HG03025 (cell line): Measurements from ENCODE around the gene RAB6B.

Experiments used
- ATAC-seq: cut with Tn5 transposase; IDR thresholded peaks from one replicate; pipeline ENCODE4 v1.9.1; 2021; ENCODE audit warnings: mild to moderate bottlenecking, moderate library complexity; ENCODE audit not compliant: unreplicated experiment, low FRiP score

RAB6B gene

DNA sequence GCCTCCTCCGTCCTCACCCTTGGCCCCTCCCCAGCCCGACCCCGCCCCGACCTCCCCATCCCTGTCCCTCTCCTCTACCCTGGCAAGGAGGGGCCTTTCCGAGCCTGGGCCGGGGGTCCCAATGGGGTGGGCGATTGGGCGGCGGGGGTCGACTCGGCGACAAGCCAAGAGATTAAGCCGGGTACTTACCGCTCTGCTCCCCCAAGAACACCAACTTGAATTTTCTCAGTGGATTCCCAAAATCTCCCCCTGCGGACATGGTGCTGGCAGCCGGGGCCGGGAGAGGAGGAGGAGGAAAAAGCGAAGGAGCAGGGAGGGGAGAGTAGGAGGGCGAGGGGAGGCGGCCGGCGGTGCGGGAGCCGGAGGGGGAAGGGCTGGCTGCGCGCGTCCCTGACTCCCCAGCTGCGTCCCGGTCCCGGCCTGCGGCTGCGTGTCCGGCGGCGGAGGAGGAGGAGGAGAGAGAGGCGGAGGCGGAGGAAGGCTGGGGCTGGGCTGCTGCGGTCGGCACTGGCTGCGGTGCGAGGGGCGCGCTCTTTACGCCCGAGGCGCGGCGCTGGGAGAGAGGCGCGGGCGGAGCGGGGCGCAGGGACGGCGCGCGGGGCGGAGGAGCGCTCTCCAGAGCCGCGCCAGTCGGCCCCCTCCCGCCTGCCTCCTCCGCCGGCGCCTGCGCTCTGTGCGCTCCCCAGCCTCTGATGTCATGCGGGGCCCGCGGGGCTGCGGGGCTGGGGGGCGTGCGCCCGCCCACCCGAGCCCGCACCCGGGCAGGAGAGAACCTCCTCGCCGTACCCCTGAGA is at the start of gene RAB6B:
RAB6B (minus strand) TSS at position 675 of the 794 bp plus-strand sequence; CDS start at position 259, 416 bp downstream.
- no peak for ATAC-seq

DNA sequence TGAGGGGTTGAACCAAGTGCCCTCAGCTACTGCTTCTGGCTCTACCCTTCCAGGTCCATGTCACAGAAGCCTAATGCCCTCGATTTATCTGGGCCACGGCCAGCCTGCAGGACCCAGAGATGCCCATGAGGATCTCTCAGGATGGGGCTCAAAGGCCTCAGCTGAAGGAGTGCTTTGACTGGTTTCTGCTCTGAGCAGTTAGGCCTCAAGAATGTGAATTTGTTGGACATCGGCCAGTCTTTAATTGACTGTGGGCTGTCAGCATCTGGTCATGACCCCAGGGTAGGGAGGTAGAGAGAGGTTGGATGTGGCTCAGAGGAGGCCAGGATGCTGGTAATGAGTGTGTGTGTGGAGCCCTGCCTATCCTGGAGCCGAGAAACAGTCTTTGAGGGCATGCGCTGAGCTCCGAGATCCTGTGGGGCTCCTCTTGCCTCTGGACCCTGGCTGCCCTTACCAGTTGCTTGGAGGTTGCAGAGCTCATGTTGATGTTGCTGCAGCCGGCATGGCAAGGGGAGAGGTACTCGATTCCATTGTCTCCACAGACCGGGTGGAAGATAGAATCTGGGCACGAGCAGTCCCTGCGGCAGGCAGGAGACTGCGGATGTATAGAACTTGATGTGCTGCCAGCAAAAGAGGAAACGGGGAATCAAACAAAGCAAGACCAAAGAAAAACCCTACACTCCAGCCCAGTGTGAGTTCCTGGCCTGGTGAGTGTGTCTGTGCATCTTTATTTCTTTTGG is 49.1 kb upstream of the RAB6B start:
- no peak for ATAC-seq

DNA sequence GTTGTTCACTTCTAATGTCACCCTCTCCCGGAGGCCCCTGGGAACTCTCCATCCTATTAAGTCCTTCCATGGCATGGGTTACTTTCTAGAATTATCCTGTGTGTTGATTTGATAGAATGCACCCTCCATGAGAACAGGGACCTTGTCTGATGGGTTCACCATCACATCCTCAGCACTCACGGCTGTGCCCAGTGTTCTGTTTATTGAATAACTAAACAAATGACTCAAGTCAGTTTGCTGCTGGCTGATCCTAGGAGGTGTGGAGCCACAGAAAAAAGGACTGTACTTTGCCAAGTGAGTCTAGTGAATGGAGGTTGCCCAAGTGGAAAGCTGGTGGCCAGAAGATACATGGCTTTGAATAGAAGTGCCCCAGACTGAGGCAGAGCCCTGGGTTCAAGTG is 48.5 kb upstream of the RAB6B start:
- ATAC-seq, result no peak

DNA sequence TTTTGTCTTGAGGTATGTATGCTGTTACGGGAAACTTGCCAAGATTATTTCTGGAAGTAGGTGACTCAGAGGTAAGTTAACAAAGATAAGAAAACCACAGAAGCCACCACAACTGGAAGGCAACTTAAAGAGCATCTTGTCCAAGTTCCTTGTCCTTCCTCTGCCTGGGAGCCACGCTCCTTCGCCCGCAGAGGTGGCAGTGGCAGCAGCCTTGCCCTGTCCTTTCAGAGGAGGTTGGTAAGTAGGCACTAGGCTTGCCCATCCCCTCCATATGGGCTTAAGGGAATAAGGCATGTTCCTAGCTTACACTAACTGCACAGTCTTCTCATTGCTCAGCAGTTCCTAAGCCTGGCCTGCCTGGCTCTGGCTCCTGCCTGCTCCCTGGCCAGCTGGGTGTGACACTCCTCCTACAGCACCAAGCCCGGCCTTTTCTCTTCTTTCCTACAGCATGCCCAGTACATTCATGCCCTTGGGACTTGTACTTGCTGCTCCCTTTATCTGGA is 48.0 kb upstream of the RAB6B start:
- no peak for ATAC-seq

DNA sequence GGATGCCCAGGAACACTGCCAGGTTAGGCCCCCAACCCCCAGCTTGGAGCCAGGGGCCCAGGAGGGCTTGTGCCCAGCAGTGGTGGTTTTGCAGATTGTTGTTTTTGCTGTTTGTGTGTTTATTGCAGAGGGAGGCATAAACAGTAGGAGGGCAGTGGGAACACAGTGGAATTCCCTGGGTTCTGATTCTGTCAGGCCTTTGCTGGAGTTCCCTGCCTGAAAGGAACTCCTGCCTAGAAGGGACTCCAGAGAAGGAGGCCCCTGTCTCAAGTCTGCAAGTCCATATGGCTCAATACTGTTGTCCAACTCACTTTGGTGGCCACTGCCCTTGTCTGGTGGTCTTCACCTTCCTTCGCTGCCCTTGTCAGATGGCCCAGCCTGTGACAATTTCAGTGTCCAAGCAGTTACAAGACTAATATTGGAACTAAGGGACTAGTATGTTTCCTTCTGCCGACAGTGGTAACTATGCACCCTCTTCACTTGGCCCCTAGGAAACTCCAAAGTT is 47.4 kb upstream of the RAB6B start:
- no peak for ATAC-seq

DNA sequence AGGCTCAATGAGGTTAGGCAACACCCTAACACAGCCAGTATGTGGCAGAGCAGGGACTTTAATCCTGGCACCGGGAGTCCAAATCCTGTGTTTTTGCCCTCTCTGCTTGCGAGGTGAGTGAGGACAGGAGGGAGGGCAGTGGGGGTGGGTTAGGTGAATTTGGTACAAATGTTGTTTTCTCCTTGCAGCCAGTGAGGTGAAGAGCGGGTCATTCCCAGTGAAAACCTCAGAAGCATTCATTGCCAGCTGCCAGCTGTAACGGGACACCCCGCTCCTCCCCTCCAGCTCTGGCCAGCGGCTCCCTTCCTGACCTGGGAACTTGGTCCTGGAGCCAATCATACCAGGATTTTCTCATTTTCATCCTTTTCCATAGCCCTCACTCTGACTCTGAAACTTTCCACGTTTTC is 45.7 kb upstream of the RAB6B start:
- ATAC-seq, result no peak

DNA sequence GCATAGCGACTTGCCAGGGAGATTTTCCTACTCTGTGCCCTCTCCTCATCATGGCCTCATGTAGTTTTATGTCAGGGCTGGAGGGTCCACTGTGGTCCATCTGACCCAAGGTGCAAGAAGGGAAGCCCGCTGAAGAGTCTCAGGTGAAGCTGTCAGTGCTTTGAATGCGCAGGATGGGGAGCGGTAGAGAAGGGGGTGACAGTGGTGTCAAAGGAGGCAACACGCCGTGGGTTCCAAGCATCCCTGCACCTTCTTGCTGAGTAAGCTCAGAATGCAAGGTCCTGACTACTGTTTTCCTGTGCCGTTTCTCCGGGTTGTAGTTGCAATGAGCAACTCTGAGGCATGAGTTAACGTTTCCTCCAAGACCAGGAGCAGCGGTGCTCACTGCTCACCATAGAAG is 44.9 kb upstream of the RAB6B start:
- ATAC-seq, result no peak

DNA sequence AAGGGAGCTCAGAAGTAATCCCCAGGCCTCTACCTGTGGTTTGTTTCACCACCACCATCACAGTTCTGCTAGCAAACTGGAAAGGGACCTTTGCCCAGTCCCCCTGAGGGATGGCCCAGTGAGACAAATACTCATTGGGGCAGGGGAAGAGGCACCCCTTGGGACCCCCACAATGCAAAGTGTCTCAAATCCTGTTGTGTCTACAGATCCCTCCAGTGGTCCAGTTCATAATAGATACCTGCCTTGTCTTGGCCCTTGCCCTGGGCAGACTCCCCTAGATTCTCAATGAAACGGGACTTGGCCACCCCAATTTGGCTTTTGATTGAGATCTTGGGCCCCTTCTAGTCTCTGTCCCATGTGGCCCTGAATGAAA is 43.8 kb upstream of the RAB6B start:
- no peak for ATAC-seq

DNA sequence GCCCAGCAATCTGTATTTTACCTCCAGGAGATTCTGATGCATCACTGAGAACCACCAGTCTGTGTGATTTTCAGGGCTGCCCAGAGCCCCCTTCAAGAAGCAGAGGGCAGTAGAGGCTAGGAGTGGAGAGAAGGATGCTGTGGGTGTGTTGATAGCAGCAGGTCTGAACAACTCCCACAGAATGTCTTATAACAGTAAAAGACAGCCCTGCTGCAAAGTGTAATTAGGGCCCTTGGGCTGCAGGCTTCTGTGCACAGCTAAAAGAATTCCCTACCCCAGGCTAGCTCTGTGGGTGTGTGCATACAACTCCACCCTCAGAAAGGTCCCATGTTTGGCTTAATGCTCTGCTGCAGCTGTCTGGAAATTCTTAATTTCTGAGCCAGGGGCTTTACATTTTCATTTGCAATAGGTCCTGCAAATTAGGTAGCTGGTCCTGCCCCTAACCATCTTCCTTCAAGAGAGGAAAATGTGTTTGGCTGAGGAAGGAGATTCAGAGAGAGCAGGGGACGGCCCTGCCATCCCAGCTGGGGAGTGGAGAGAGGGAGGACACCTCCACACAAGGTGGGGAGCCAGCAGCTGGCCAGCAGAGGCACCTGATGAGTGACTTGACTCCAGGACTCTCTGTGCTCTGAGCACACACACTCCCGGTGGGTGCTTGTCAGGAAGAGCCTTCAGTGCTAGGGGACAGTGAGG is 43.2 kb upstream of the RAB6B start:
- no peak for ATAC-seq

DNA sequence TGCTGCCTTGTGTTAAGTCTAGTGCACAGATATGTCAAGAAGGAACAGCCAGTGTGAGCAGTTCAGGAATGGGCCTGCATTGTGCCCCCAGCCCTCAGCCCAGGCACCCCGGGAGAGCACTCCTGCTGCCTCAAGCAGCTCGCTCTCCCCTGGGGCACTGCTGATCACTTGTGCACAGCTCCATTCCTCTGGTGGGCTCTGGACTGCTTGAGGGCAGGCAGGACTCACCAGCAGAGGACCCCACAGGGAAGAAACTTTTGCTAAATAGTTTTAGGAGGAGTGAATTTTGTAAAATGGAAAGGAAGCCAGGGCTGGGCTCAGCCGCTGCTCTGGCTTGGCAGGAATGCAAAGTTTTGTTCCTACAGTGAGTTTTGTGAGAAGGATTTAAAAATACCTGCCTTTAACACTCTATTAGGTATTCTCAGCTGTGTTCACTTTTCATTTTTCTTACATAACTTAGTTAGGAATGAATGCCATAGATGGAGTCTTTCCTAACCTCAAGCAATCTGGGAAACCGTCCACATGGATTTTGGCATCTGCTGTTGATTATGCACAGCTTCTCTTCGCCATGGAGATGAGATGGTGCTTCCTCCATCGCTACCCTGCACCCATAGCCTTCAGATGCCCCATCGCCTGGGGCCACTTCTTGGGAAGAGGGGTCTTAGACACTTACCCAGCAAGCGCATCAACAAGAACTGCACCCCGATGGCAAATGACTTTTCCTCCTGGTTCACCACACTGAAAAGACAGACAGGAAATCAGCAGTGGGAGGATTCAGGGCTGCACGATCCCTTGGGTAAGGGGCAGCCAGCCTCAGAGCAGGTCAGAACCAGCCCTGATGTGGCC is 42.3 kb upstream of the RAB6B start:
- ATAC-seq, result no peak

DNA sequence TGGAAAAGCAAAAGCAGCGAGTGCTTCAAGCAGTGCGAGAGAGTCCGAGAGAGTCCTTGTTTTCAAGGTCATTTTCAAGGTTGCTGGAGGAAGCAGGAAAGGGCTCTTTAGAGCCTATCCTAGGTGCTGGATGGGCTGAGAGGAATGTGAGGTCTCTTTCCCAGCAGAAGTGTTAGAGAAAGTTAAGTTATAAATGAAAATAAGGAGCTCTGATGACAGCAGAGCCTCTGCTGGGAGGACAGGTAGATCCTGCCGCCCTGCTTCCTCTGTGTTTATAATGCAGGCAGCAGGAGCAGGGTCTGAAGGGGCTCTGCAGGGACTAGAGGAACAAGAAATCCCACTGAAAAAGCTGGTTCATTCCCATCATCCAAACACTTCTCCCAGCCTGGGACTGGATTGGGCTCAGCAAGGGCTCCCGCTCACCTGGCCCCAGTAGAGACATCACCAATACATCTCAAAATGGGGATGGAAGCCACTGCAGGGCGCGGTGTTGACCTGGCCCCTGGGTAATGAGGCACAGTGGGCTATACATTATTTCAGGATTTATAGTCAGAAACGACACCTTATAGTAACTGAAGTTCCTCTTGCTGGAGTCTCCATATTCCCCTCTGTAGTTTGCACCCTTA is 41.5 kb upstream of the RAB6B start:
- no peak for ATAC-seq

DNA sequence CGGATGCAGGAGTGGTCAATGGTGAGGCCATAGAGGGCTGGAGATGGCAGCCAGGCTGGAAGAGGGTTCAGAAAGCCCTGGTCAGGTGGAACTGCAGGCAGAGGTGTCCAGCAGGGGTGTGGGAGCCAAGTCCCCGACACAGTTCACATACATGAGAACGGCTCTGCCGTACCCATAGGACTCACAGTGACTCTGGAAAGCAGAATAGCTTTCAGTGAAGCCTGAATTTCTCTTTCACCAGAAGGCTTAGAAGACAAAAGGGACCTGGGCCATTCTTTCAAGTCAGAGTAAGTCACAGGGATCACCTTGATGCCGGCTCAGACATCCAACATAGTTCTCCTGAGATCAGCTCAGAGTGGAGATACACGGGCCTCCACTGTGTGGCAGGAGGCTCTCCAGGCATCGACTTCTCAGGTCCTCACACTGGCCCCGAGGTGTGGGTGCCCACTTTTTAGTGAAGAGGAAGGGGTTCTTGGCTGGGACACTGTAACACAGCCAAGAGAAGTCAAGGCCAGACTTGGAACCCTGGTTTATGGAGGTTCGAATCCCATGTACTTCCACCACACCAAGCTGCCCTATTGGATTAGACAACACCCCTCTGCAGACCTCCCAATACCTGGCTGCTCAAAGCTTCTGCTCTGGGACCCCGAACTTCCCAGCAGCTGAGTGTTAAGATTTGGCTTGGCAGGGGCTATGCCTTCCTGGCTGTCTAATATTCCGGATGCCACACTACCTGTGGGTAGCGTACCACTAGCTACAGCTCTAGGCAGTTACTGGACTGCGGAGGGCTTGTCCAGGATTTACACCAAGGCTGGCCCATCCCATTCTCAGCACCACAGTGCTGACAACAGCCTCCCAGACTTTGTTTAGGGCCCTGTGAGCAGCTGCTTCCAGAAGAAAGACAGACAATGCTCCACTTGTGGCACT is 40.4 kb upstream of the RAB6B start:
- ATAC-seq, result no peak

DNA sequence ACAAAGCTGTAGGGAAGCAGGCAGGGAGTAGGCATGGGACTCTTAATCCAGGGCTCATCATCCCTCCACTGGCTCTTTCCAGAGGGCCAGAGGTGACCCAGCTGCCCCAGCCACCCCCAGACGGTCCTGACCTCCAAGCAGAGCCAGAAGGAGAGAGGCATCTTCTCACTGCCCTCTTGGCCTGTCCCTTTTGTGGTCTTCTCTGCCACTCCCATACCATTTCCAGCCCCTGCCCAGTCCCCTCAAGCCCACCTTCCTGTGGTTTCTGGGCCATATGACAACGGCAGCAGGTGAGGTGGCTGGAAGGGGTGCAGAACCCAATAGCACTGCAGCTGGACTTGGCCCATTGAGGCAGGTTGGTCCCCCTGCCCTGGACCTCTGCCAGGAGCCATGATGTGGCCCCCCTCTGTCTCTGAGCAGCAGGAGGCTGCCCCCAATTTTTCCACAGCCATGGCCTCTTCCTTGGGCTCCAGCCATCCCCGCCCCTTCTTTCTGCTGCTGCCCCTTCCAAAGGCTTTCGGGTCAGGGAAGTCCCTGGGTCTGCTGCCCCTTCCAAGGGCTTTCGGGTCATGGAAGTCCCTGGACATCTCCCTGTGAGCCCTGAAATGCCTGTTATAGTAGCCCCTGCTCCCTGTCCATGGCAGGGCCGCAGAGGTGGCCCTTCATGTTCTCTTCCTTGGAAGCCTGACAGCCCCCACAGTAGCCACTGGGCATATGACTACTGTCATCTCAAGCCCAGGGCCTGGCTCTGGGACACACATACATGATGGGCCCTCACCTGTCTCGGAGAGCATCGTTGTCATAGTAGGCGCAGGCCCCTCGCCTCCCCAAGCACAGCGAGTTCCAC is 39.5 kb upstream of the RAB6B start:
- ATAC-seq, result no peak

DNA sequence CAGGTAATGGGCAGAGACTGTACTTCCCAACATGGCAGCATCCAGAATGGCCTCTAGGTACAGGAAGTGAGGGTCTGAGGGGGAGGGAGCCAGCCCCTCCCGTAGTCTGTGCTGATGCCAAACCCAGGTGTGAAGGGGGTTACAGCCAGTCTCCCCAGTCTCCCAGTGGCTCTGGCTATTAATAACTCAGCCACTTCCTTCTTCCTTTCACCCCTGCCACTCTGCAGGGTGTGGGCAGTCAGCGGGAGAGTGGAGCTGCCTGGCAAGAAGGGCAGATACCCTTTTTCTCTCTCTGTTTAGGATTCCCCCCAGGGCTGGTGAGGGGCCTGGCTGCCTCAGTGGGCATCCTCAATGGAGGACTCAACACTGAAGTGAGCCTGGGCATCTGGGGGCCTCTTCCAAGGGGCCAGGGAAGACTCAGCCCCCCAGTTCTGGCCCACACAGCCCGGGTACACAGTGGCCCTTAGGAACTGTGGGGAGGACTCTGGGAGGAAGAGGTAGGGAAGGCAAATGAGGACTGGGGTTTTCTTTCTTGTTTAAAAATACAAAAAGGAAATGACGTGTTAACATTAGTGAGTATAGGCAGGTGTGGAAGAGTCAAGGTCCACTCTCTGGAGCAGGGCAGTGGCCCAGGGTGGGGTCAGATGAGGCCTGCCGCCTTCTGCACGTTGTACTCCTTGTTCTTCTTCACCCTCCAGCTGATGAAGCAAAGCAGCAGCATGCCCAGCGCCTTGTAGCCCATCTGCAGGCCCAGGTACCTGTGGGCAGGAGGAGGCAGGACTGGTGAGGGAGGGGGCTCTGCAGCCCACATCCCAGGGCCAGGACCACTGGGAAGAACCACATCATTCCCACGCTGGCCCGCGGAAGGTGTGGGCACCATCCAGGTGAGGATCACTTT is 38.6 kb upstream of the RAB6B start:
- ATAC-seq, result no peak

DNA sequence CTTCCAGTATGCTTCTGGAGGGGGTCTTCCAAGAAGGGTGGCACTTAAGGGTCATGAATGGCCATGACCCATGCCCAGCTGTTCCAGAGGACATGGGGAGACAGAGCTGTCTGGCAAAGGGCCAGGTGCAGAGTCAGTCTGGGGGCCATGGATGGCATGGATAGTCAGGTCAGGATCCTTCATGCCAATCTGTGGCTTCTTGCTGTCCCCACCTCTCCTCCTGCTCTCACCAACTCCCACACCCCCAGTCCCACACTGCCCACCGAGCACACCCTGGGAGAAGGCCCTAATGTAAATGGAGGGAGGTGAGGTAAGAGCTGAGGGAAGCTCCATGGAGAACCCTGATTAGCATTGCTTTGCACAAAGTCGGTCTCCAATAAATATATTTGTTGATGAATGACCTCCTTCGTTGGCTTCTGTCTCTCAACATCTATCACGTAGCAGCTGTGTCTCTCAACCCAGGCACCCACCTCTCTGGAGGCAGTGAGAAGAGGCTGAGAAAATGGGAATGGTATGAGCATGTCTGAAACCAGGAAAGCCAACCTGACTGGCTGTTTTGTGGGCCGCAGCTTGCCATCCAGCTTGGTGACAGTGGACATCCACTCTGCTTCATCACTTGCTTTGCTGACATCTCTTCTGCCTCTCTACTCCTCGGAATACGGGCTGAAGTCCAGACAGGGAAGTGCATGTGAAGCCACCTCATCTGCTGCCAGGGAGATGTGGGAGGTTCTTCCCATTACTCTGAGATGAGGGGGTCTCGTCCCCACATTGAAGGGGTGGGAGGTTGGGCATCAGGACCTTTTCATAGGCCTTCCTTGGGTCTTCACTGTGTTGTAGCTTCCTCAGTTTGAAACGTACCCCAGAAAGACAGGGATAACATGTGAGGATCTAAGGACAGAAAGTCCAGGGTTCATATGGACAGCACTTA is 37.7 kb upstream of the RAB6B start:
- no peak for ATAC-seq

DNA sequence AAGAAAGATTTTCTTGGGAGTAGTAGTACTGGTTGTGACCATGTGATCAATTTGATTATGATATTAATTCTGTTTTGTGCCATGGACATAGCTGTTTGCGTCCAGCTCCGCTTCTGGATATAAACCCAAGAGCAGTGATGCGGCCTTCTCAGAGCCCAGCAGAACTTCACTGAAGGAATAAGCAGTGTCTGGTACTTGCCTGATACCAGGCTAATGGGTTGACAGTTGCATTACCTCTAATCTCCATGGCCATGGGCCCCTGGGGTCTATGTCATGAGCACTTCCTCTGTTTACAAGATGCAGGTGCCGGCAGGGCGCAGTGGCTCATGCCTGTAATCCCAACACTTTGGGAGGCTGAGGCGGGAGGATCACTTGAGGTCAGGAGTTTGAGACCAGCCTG is 36.3 kb upstream of the RAB6B start:
- ATAC-seq, result no peak
